Upper lobe of left lung (tissue), 4 donors: Measurements from ENCODE around the gene BMP8B.

Experiments
- POLR2A ChIP-seq, 4 donors: fragments of 450-650 bp; IDR thresholded peaks; one replicate each; pipeline ENCODE4 v1.5.1; 2016 to 2017; ENCODE audit warnings: antibody characterized with exemption in 4 of 4, mild to moderate bottlenecking in 2 of 4
- POLR2AphosphoS5 ChIP-seq, 2 donors: sonication (generic); formaldehyde crosslinking; IDR thresholded peaks; one replicate each; pipeline ENCODE4 v1.5.1; 2017; ENCODE audit warnings: antibody characterized with exemption in 2 of 2
- TF ChIP-seq, protein P1 (sequence below), 6 experiments: fragments of 450-650 bp in 4 of 6; fragments of 200-600 bp in 2 of 6; sonication (generic) in 2 of 6; IDR thresholded peaks; one replicate each; pipeline ENCODE4 v1.5.1; 2016 to 2019; ENCODE audit warnings: antibody characterized with exemption in 6 of 6

DNA sequence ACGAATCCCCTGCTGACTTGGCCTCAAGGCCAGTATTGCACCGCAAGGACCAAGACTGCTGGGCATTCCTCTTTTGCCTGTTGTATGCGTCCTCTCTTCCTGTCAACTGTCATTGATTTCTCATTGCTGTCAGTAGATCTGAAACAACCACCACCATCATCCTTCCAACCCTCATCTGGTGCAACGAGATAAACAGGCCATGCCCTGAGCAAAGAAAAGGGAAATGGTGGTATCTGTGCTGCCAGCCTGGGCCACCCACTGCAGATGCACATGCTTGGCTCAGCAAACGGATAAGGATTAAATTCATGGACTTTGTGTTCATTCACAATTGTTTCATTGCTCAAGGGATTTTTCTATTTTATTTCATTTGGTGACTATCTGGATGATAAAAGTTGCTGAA, 31.2 kb downstream of the BMP8B start:
- TF ChIP-seq, protein P1, sequence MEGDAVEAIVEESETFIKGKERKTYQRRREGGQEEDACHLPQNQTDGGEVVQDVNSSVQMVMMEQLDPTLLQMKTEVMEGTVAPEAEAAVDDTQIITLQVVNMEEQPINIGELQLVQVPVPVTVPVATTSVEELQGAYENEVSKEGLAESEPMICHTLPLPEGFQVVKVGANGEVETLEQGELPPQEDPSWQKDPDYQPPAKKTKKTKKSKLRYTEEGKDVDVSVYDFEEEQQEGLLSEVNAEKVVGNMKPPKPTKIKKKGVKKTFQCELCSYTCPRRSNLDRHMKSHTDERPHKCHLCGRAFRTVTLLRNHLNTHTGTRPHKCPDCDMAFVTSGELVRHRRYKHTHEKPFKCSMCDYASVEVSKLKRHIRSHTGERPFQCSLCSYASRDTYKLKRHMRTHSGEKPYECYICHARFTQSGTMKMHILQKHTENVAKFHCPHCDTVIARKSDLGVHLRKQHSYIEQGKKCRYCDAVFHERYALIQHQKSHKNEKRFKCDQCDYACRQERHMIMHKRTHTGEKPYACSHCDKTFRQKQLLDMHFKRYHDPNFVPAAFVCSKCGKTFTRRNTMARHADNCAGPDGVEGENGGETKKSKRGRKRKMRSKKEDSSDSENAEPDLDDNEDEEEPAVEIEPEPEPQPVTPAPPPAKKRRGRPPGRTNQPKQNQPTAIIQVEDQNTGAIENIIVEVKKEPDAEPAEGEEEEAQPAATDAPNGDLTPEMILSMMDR (IDR thresholded peaks at IDR 0.05) = no peak
- TF ChIP-seq POLR2AphosphoS5 (IDR thresholded peaks at IDR 0.05) (no peak), POLR2A (IDR thresholded peaks at IDR 0.05) (no peak)
